GM03348 (cell line): ENCODE measurements around the gene PSAP.

ENCODE experiments used
- DNase-seq: peaks from one replicate; pipeline ENCODE4 v3.0.0; 2012; ENCODE audit warnings: low spot score

PSAP gene

DNA sequence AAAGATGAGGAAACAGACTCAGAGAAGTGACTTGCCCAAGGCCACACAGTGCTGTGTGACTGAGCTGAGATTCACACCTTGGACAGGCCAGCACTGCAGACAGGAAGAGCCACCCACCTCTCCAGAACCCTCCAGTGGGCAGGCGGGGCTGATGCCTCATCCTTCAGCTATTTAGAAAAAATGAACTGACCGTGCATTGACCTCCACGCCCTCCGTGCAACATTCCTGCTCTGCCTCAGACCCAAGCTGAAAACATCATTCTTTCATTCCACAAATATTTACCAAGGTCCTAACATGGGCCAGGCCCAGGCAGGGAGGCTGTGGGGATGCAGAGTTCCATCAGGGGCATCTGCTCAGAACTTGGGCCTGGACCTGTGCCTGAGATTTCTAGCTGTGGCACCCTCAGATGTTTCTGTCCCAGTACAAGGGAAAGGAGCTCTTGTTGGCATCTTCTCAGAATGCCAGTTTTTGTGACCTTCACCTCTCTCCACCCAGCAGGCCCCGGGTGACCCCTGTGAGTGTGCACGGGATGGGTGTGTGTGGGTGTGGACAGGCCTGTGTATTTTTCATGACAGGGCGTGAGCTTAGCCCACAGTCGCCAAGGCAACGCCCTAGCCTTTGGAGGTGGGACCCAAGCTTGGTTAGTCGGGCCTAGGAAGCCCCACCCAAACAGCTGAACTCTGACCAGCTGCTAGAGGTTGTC is 84.2 kb downstream of the PSAP start:
- DNase-seq, result peak; percentile 91
